HL-60 (cell line): ENCODE results near the gene CFAP61.

Source experiments
- DNase-seq, 2 experiments: peaks; one replicate each; pipeline ENCODE4 v3.0.0-alpha.2; 2010 to 2020; ENCODE audit warnings: low read depth in 1 of 2, low spot score in 1 of 2
- H3K27ac ChIP-seq: fragments of 250-450 bp; sonication (Bioruptor Pico); replicated peaks from 2 replicates; pipeline ENCODE4 v1.5.1; 2020; ENCODE audit warnings: mild to moderate bottlenecking, moderate library complexity
- H3K27me3 ChIP-seq: fragments of 250-450 bp; sonication (Bioruptor Pico); 2 replicates; pipeline ENCODE4 v1.5.1; 2021; ENCODE audit warnings: mild to moderate bottlenecking, moderate library complexity; ENCODE audit not compliant: insufficient read depth, poor library complexity, severe bottlenecking
- H3K4me3 ChIP-seq: replicated peaks from 2 replicates; pipeline ENCODE4 v1.5.1; 2011; ENCODE audit warnings: mild to moderate bottlenecking, control low read depth, low read length; ENCODE audit not compliant: insufficient read depth
- GABPA ChIP-seq: IDR thresholded peaks from 2 replicates; pipeline ENCODE4 v1.6.1; 2012; ENCODE audit warnings: low read depth
- POLR2AphosphoS5 ChIP-seq: IDR thresholded peaks from 2 replicates; pipeline ENCODE4 v1.6.1; 2012; ENCODE audit warnings: low read depth
- SPI1 ChIP-seq: IDR thresholded peaks from 2 replicates; pipeline ENCODE4 v1.6.1; 2012; ENCODE audit warnings: low read depth, mild to moderate bottlenecking, borderline replicate concordance
- TF ChIP-seq, protein P1 (sequence below): IDR thresholded peaks from 2 replicates; pipeline ENCODE4 v1.6.1; 2012; ENCODE audit warnings: low read depth; ENCODE audit not compliant: insufficient replicate concordance
- TF ChIP-seq, protein P2 (sequence below): IDR thresholded peaks from one replicate; pipeline ENCODE4 v1.5.1; 2011; ENCODE audit warnings: low read length, control low read depth, inconsistent platforms; ENCODE audit not compliant: insufficient read depth

Gene CFAP61

DNA sequence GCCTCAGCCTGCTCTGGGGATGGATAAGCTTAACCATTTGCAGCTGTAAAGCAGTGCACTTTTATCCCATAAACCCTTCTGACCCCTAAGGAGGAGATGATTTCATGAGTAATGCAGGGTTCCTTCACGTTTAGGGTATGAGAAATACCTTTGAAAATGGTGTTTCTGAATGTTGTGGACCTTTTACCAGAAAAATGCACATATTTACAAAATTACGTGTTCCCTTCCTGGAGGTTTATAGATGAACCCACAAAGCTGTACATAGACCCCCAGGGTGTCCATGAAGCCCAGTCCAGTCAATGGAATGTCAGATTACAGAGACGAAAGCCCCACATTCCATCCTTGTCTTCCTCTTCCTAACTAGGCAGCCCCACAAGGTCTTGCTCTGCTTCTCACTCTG, 237.0 kb downstream of the CFAP61 start:
- no peak for DNase-seq
- H3K4me3 ChIP-seq, result no peak overlapping the region
- TF ChIP-seq SPI1 (no peak), GABPA (no peak), POLR2AphosphoS5 (no peak)
- TF ChIP-seq, protein P1, sequence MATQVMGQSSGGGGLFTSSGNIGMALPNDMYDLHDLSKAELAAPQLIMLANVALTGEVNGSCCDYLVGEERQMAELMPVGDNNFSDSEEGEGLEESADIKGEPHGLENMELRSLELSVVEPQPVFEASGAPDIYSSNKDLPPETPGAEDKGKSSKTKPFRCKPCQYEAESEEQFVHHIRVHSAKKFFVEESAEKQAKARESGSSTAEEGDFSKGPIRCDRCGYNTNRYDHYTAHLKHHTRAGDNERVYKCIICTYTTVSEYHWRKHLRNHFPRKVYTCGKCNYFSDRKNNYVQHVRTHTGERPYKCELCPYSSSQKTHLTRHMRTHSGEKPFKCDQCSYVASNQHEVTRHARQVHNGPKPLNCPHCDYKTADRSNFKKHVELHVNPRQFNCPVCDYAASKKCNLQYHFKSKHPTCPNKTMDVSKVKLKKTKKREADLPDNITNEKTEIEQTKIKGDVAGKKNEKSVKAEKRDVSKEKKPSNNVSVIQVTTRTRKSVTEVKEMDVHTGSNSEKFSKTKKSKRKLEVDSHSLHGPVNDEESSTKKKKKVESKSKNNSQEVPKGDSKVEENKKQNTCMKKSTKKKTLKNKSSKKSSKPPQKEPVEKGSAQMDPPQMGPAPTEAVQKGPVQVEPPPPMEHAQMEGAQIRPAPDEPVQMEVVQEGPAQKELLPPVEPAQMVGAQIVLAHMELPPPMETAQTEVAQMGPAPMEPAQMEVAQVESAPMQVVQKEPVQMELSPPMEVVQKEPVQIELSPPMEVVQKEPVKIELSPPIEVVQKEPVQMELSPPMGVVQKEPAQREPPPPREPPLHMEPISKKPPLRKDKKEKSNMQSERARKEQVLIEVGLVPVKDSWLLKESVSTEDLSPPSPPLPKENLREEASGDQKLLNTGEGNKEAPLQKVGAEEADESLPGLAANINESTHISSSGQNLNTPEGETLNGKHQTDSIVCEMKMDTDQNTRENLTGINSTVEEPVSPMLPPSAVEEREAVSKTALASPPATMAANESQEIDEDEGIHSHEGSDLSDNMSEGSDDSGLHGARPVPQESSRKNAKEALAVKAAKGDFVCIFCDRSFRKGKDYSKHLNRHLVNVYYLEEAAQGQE, result no peak
- TF ChIP-seq, protein P2, sequence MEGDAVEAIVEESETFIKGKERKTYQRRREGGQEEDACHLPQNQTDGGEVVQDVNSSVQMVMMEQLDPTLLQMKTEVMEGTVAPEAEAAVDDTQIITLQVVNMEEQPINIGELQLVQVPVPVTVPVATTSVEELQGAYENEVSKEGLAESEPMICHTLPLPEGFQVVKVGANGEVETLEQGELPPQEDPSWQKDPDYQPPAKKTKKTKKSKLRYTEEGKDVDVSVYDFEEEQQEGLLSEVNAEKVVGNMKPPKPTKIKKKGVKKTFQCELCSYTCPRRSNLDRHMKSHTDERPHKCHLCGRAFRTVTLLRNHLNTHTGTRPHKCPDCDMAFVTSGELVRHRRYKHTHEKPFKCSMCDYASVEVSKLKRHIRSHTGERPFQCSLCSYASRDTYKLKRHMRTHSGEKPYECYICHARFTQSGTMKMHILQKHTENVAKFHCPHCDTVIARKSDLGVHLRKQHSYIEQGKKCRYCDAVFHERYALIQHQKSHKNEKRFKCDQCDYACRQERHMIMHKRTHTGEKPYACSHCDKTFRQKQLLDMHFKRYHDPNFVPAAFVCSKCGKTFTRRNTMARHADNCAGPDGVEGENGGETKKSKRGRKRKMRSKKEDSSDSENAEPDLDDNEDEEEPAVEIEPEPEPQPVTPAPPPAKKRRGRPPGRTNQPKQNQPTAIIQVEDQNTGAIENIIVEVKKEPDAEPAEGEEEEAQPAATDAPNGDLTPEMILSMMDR, result no peak
- no peak overlapping the region for H3K27ac ChIP-seq
- no peaks in the 10 kb centered on the region for H3K27me3 ChIP-seq

DNA sequence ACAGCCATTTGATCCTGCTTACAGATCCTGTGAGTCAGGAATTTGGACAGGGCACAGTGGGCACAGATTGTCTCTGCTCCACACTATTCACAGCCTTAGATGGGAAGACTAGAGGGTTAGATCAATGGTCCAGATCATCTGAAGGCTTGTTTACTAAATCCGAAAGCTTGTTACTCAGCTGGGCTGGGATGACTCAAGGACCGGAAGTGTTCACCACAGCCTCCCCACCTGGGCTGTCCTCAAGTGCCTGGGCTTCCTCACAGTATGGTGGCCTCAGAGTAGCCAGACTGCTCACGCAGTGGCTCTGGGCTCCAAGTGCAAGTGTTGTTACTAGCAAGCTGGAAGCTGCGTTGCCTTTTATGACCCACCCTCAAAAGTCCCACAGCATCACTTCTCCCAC, 240.1 kb downstream of the CFAP61 start:
- Histone ChIP-seq H3K4me3 (no peak overlapping the region), H3K27ac (no peak overlapping the region), H3K27me3 (no peaks in the 10 kb centered on the region)
- no peak for DNase-seq
- TF ChIP-seq SPI1 (no peak), GABPA (no peak), POLR2AphosphoS5 (no peak)
- TF ChIP-seq, protein P1, result no peak
- TF ChIP-seq, protein P2, result no peak

DNA sequence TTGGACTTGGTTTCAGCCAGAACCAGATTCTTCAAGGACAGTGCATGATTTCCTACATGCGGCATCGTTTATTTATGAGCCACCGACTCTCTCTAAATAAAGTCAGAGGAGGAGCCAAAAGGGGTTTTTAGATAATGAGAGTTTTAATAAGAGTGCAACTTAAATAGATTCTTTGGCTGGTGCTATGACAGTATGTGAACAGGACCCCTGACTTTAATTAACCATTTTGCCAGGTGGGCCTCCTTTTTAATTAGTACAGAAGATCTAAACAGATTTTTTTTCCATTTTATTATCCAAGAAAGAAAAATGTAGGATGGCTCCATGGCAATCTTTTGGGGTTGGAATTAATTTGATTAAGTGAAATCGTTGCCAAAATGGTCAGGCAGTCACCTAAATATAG, 240.8 kb downstream of the CFAP61 start:
- no peaks in the 10 kb centered on the region for H3K27me3 ChIP-seq
- TF ChIP-seq, protein P2, result no peak
- no peak for TF ChIP-seq GABPA
- TF ChIP-seq, protein P1, result no peak
- DNase-seq, result no peak
- H3K4me3 ChIP-seq, result no peak overlapping the region
- no peak overlapping the region for H3K27ac ChIP-seq
